ENCODE data around the gene LTC4S.

LTC4S gene

GRCh38 chr5:179769796-179770195 is 24.0 kb upstream of the LTC4S start:
- no peak for TF ChIP-seq CTCF (conservative IDR thresholded peaks at IDR 0.05; ENCODE audit: low read length)
- no peak overlapping the region for H3K4me3 ChIP-seq (ENCODE audit: low read length)
- DNase-seq (ENCODE audit: low read depth) = no peak

- no peak for DNase-seq (ENCODE audit: low read depth)
- no peak overlapping the region for H3K4me3 ChIP-seq (ENCODE audit: low read length)
- no peak for TF ChIP-seq CTCF (conservative IDR thresholded peaks at IDR 0.05; ENCODE audit: low read length)
These were observed 22.4 kb upstream of the LTC4S start for GRCh38 chr5:179771311-179771895.

GRCh38 chr5:179772351-179772750 is 21.4 kb upstream of the LTC4S start:
- TF ChIP-seq CTCF (conservative IDR thresholded peaks at IDR 0.05; ENCODE audit: low read length) = no peak
- H3K4me3 ChIP-seq (ENCODE audit: low read length) = no peak overlapping the region
- no peak for DNase-seq (ENCODE audit: low read depth)

GRCh38 chr5:179773686-179774040 is 20.1 kb upstream of the LTC4S start:
- no peak overlapping the region for H3K4me3 ChIP-seq (ENCODE audit: low read length)
- TF ChIP-seq CTCF (conservative IDR thresholded peaks at IDR 0.05; ENCODE audit: low read length) = no peak
- no peak for DNase-seq (ENCODE audit: low read depth)

- no peak for TF ChIP-seq CTCF (conservative IDR thresholded peaks at IDR 0.05; ENCODE audit: low read length)
- DNase-seq (ENCODE audit: low read depth) = no peak
- H3K4me3 ChIP-seq (ENCODE audit: low read length) = no peak overlapping the region
These were observed 19.3 kb upstream of the LTC4S start for GRCh38 chr5:179774442-179774841.

GRCh38 chr5:179776411-179776938 is 17.3 kb upstream of the LTC4S start:
- TF ChIP-seq CTCF (conservative IDR thresholded peaks at IDR 0.05; ENCODE audit: low read length) = no peak
- DNase-seq (ENCODE audit: low read depth) = no peak
- no peak overlapping the region for H3K4me3 ChIP-seq (ENCODE audit: low read length)

- H3K4me3 ChIP-seq (ENCODE audit: low read length) = no peak overlapping the region
- TF ChIP-seq CTCF (conservative IDR thresholded peaks at IDR 0.05; ENCODE audit: low read length) = no peak
- DNase-seq (ENCODE audit: low read depth) = no peak
These were observed 16.3 kb upstream of the LTC4S start for GRCh38 chr5:179777456-179777855.
